ENCODE data around the gene NFYA.

NFYA gene

DNA sequence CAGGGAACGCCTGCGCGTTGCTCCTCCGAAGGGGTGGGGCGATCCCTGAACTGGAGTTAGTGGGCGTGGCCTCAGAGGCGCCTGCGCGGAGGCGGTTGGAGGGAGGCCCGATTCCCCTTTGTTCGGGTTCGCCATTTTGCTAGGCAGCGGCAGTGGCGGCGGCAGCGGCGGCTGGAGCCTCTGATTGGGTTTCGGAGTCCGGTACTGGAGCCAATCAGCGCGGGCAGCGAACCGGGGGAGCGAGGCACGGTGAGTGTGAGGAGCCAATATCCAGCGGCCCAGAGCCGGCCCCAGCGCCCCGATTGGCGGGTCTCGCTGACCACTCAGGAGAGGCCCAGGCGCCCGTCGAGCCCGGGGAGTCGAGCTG is at the start of gene NFYA:
Gene NFYA, plus strand, starts transcription at position 139 of the 367 bp plus-strand sequence. CDS start 6,116 bp downstream, outside the sequence.
- TF ChIP-seq CTCF (IDR thresholded peaks at IDR 0.05; ENCODE audit: control insufficient read depth, insufficient read depth, low read depth, low read length, missing control alignments), result no peak
- H3K4me3 ChIP-seq (ENCODE audit: control insufficient read depth, low read depth, low read length), result peak within 1 kb of the TSS; percentile 89

DNA sequence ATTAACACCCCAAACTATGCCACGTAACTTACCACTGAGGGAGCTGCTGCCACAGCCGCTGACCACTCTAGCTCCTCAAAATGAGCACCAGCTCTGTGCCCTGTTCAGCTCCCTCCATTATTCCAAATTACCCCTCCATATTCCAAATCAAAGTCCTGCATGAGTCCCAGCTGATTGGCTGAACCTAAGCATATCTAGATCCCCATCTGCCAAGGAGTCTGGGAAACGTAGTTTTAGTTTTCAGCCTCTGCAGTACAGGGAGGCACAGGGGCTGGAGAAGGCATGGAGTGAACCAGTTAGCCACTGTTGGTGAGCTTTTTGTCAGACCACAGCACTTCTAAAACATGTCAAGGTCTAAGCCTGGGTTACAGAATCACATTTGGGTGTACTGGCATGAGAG is 49.7 kb upstream of the NFYA start:
- no peak for DNase-seq (ENCODE audit: low read depth)

More for the DNA sequence above, at the start of gene NFYA:
- DNase-seq (ENCODE audit: low read depth), result peak; percentile 96

DNA sequence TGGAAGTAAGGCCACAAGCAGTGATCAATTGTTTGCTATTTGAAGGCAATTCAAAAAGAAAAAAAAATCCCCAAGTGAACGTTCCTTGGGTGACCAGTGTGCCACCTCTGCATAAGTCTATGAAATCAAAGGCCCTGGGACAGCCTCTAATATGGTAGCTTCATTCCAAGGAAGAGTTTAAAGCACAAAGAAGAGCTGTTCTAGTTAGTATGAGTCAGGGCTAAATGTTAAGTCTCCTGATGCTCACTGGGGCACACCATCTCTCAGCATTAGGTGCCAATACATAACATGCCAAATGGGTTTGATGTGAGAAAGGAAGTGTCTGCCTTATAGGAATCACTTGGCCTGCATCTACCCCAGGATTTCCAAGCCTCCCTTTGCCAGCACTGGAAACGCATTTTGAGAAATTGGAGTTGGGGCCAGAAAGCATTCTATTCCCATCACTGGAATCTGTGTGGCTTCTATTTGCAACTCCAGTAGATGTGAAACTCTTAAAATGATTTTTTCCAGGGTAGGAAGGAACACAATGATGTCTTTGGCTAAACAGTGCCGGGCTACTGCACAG is 46.7 kb upstream of the NFYA start:
- no peak for DNase-seq (ENCODE audit: low read depth)
- H3K4me3 ChIP-seq (ENCODE audit: control insufficient read depth, low read depth, low read length), result no peak overlapping the region
- TF ChIP-seq CTCF (IDR thresholded peaks at IDR 0.05; ENCODE audit: control insufficient read depth, insufficient read depth, low read depth, low read length, missing control alignments), result no peak

More for the DNA sequence above, 49.7 kb upstream of the NFYA start:
- no peak for TF ChIP-seq CTCF (IDR thresholded peaks at IDR 0.05; ENCODE audit: control insufficient read depth, insufficient read depth, low read depth, low read length, missing control alignments)
- no peak overlapping the region for H3K4me3 ChIP-seq (ENCODE audit: control insufficient read depth, low read depth, low read length)

GRCh38 chr6:41027241-41027640 is 45.5 kb upstream of the NFYA start:
- TF ChIP-seq CTCF (IDR thresholded peaks at IDR 0.05; ENCODE audit: control insufficient read depth, insufficient read depth, low read depth, low read length, missing control alignments), result no peak
- no peak for DNase-seq (ENCODE audit: low read depth)
- no peak overlapping the region for H3K4me3 ChIP-seq (ENCODE audit: control insufficient read depth, low read depth, low read length)

DNA sequence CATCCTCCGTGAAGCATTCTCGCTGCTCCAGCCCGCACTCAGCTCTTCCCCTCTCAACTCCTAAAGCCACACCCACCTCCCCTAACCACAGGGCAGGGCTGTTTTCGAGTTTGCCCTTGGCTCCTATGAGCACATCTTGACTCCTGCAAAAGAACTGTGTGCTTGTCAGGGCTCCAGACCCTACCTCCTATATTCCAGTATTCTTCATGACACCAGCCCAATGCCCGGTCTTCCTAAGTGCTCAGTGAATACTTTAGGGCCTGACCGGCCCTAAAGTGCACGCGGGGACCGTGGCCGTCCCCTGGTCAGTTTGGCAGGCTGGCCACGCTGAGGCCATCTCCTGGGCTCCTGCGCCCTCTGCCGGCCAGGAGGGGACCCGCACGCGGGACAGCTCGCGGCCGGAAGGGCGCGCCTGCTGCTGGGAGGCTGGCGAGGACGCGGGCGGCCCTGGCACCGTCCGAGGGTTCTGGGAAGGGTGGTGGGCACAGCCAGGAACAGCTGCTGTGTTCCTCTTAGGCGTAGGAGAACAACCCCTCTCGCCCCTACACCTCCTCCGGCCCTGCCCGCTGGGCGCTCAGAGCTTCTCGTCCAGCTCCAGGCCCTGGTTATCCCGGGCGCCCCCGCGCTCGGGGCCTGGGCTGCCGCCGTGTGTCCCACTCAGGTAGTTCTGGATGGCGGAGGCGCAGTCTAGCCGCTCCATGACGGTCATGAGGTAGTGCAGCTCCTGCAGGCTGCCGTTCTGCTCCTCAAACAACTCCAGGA is 44.8 kb upstream of the NFYA start:
- no peak for DNase-seq (ENCODE audit: low read depth)
- peak; percentile 88 for TF ChIP-seq CTCF (IDR thresholded peaks at IDR 0.05; ENCODE audit: control insufficient read depth, insufficient read depth, low read depth, low read length, missing control alignments)
- peak overlapping the region; percentile 15 for H3K4me3 ChIP-seq (ENCODE audit: control insufficient read depth, low read depth, low read length)

DNA sequence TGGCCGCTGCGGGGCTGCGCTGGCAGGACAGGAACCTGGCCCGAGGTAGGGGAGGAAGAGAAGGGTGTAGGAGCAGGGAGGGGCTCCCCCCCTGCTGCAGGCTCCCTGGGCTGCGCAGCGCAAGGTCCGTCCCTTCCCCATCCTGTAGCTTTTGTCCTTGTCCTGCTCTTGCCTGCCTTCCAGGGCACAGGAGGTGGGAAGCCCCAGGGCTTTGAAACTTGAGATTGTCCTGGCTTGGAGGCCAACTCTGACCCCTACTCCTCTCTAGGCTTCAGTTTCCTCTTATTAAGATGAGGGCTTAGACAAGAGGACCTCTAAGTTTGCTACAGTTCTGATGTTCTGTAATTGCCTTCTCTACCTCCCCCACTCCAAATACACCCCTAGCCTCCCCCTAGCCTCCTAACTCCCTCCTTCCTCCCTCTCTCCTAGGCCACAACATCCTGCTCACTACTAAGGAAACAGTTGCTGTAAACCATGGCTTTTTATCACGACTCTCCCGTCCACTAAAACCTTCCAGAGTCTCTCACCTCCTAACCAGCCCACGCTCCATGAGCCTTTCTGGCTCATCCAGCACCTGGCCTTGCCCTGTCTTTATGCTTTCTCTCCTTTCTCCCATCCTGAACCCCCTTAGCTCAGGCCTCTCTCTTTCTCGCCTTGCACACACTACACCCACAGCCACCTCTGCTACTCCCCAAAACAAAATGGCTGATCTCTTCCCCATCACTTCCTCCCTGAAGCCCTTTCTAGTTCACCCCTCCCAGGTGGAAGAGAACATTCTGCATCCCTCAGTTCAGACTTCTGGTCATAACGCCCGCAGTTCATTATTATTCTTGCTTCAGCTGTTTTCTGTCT is 44.0 kb upstream of the NFYA start:
- TF ChIP-seq CTCF (IDR thresholded peaks at IDR 0.05; ENCODE audit: control insufficient read depth, insufficient read depth, low read depth, low read length, missing control alignments), result no peak
- peak overlapping the region; percentile 15 for H3K4me3 ChIP-seq (ENCODE audit: control insufficient read depth, low read depth, low read length)
- no peak for DNase-seq (ENCODE audit: low read depth)

Data from AG09309 (cell line).